IMR-90 (cell line): ENCODE results near the gene ROCK2. TPM values are rescaled to one million over a fixed set of nuclear protein-coding genes. Genes with fewer than 3 reads are reported as not detected.
A peak's percentile ranks its signal among the peaks of the same experiment; 100 is the strongest.

Experiments used
- ATAC-seq: fragments of 200-7000 bp; cut with Tn5 transposase; 2 replicates; pipeline ENCODE4 v1.9.1; 2020; ENCODE audit warnings: low read depth, mild to moderate bottlenecking, moderate library complexity
- BruUV-seq: library from RNA; stranded (reverse); fragments of 400-500 nt; replicated peaks from 2 replicates; lab custom pipeline; 2021; lab: Mats Ljungman, UMichigan
- CTCF ChIA-PET: fragments of 300-600 bp; formaldehyde crosslinking; extraction: SDS; loops from one replicate; lab custom pipeline; 2021; ENCODE audit warnings: antibody characterized with exemption; lab: Yijun Ruan, JAX
- POLR2A ChIA-PET: fragments of 300-600 bp; sonication (Branson Sonifier 250); formaldehyde crosslinking; loops from one replicate; lab custom pipeline; 2022; ENCODE audit warnings: antibody characterized with exemption; ENCODE audit not compliant: unreplicated experiment; lab: Charles Lee
- DNase-seq: peaks from one replicate; pipeline ENCODE4 v3.0.0; 2013
- H2AFZ ChIP-seq: replicated peaks from 2 replicates; pipeline ENCODE3; 2013; ENCODE audit warnings: low read length, mild to moderate bottlenecking; ENCODE audit not compliant: poor library complexity
- H2AK5ac ChIP-seq: 2 replicates; pipeline ENCODE4 v1.6.1; 2013; ENCODE audit warnings: low read depth, low read length, inconsistent platforms
- H2AK9ac ChIP-seq: replicated peaks from 2 replicates; pipeline ENCODE3; 2013; ENCODE audit warnings: mild to moderate bottlenecking, low read depth, low read length, moderate library complexity; ENCODE audit not compliant: poor library complexity
- H2BK120ac ChIP-seq: 2 replicates; pipeline ENCODE4 v1.6.1; 2013; ENCODE audit warnings: low read depth, low read length, inconsistent platforms
- H2BK15ac ChIP-seq: 3 replicates; pipeline ENCODE4 v1.6.1; 2013; ENCODE audit warnings: low read depth, low read length, inconsistent platforms
- H2BK20ac ChIP-seq: 2 replicates; pipeline ENCODE4 v1.6.1; 2013; ENCODE audit warnings: low read depth, mild to moderate bottlenecking, inconsistent platforms, low read length, moderate library complexity
- H2BK5ac ChIP-seq: 2 replicates; pipeline ENCODE4 v1.6.1; 2013; ENCODE audit warnings: mild to moderate bottlenecking, low read depth, low read length, inconsistent platforms; ENCODE audit not compliant: poor library complexity, severe bottlenecking
- H3K14ac ChIP-seq: replicated peaks from 2 replicates; pipeline ENCODE4 v1.6.1; 2013; ENCODE audit warnings: low read depth, low read length, inconsistent platforms
- H3K18ac ChIP-seq: 2 replicates; pipeline ENCODE4 v1.6.1; 2013; ENCODE audit warnings: low read depth, low read length, control low read depth
- H3K23ac ChIP-seq: 2 replicates; pipeline ENCODE4 v1.6.1; 2013; ENCODE audit warnings: low read depth, low read length, inconsistent platforms
- H3K27ac ChIP-seq: 2 replicates; pipeline ENCODE4 v1.5.1; 2013; ENCODE audit warnings: mild to moderate bottlenecking, control low read depth, low read length; ENCODE audit not compliant: insufficient read depth
- H3K27me3 ChIP-seq: 2 replicates; pipeline ENCODE4 v1.6.1; 2013; ENCODE audit warnings: low read length; ENCODE audit not compliant: control insufficient read depth, insufficient read depth
- H3K36me3 ChIP-seq: 2 replicates; pipeline ENCODE4 v1.6.1; 2013; ENCODE audit warnings: low read length, mixed read lengths; ENCODE audit not compliant: control insufficient read depth, insufficient read depth
- H3K4ac ChIP-seq: 2 replicates; pipeline ENCODE4 v1.6.1; 2013; ENCODE audit warnings: low read depth, low read length, inconsistent platforms
- H3K4me1 ChIP-seq: 2 replicates; pipeline ENCODE4 v1.6.1; 2013; ENCODE audit warnings: low read length, mixed read lengths; ENCODE audit not compliant: control insufficient read depth, insufficient read depth
- H3K4me2 ChIP-seq: 2 replicates; pipeline ENCODE4 v1.6.1; 2013; ENCODE audit warnings: low read depth, mild to moderate bottlenecking, control low read depth, low read length, moderate library complexity
- H3K4me3 ChIP-seq: 2 replicates; pipeline ENCODE4 v1.5.1; 2013; ENCODE audit warnings: low read depth, mild to moderate bottlenecking, control low read depth, low read length, moderate library complexity; ENCODE audit not compliant: insufficient read depth
- H3K56ac ChIP-seq: 2 replicates; pipeline ENCODE4 v1.6.1; 2013; ENCODE audit warnings: low read length, inconsistent platforms; ENCODE audit not compliant: insufficient read depth; ENCODE audit errors: extremely low read depth
- H3K79me1 ChIP-seq, 2 experiments: 2 replicates each; pipeline ENCODE4 v1.6.1; 2013; ENCODE audit warnings: low read length in 2 of 2, inconsistent platforms in 1 of 2, low read depth in 1 of 2
- H3K9ac ChIP-seq: 2 replicates; pipeline ENCODE4 v1.6.1; 2013; ENCODE audit warnings: low read depth, low read length, control low read depth
- H3K9me1 ChIP-seq: 2 replicates; pipeline ENCODE4 v1.6.1; 2013; ENCODE audit warnings: low read length, inconsistent platforms; ENCODE audit not compliant: insufficient read depth
- H3K9me3 ChIP-seq: 2 replicates; pipeline ENCODE4 v1.6.1; 2013; ENCODE audit warnings: low read length; ENCODE audit not compliant: control insufficient read depth, insufficient read depth
- H4K20me1 ChIP-seq: 2 replicates; pipeline ENCODE4 v1.6.1; 2013; ENCODE audit warnings: low read length, inconsistent platforms; ENCODE audit not compliant: insufficient read depth
- H4K5ac ChIP-seq: 2 replicates; pipeline ENCODE4 v1.6.1; 2013; ENCODE audit warnings: mild to moderate bottlenecking, low read depth, low read length, control low read depth
- H4K8ac ChIP-seq, 2 experiments: 2 replicates each; pipeline ENCODE4 v1.6.1; 2013; ENCODE audit warnings: low read depth in 2 of 2, low read length in 2 of 2, control low read depth in 1 of 2, inconsistent platforms in 1 of 2
- H4K91ac ChIP-seq: 2 replicates; pipeline ENCODE4 v1.6.1; 2013; ENCODE audit warnings: low read depth, low read length, inconsistent platforms; ENCODE audit not compliant: insufficient read depth
- MAFK ChIP-seq: IDR thresholded peaks from 2 replicates; pipeline ENCODE4 v1.6.1; 2012; ENCODE audit warnings: low read depth, low read length, improper control_type of control experiment
- MAZ ChIP-seq: IDR thresholded peaks from 2 replicates; pipeline ENCODE4 v1.6.1; 2012; ENCODE audit warnings: low read depth, mild to moderate bottlenecking, low read length, improper control_type of control experiment, moderate library complexity, borderline replicate concordance
- RFX5 ChIP-seq: IDR thresholded peaks from 2 replicates; pipeline ENCODE4 v1.8.0; 2012; ENCODE audit warnings: low read depth, mild to moderate bottlenecking, low read length, moderate library complexity
- SMC3 ChIP-seq: fragments of 150-350 bp; IDR thresholded peaks from 2 replicates; pipeline ENCODE4 v1.6.1; 2016; ENCODE audit warnings: low read depth, mild to moderate bottlenecking, antibody characterized with exemption, low read length, moderate library complexity
- USF2 ChIP-seq: fragments of 150-350 bp; IDR thresholded peaks from 2 replicates; pipeline ENCODE4 v1.6.1; 2017; ENCODE audit warnings: mild to moderate bottlenecking, antibody characterized with exemption, low read length, low read depth
- WGBS, 2 experiments: methylation state at CpG; one replicate each; pipeline versions ENCODE4 v1.1.5 to v1.1.7; 2013; ENCODE audit warnings: missing lambda C conversion rate in 2 of 2; ENCODE audit not compliant: insufficient read length in 1 of 2; ENCODE audit errors: extremely low coverage in 2 of 2; 5-methylcytosine and 5-hydroxymethylcytosine counted together
- dilution Hi-C: fragments of 300-500 bp; cut with HindIII; formaldehyde crosslinking; loops from one replicate; pipeline ENCODE4 v1.14.3; 2018; ENCODE audit warnings: low sequenced_read_pairs; ENCODE audit not compliant: unreplicated experiment
- in situ Hi-C: fragments of 300-500 bp; cut with MboI; formaldehyde crosslinking; loops from 3 replicates; pipeline ENCODE4 v1.14.3; 2019; ENCODE audit warnings: low sequenced_read_pairs, inconsistent platforms, mixed read lengths
- intact Hi-C: fragments of 100-400 bp; cut with micrococcal nuclease; formaldehyde crosslinking; loops from 2 replicates; pipeline ENCODE4 v1.10.0; 2022
- polyA plus RNA-seq, 3 experiments: library from polyadenylated mRNA; depleted of rRNA; stranded (reverse); fragments of >200 nt; gene quantifications; 2 replicates each; pipeline ENCODE4 v1.2.3, GENCODE V29; 2012; ENCODE audit warnings: low replicate concordance in 1 of 3
- total RNA-seq: library from RNA; depleted of rRNA; stranded (reverse); fragments of >200 nt; gene quantifications from 2 replicates; pipeline ENCODE4 v1.2.3, GENCODE V29; 2012
- TF ChIP-seq, protein P1 (sequence below): conservative IDR thresholded peaks from 2 replicates; pipeline ENCODE4 v1.5.1; 2012; ENCODE audit warnings: mild to moderate bottlenecking, low read depth, low read length, improper control_type of control experiment

ROCK2 gene
- total and polyA plus RNA-seq, 2 of the 4 experiments (the other 2 are of a cell fraction): 9.0 to 28.3 TPM

- dilution Hi-C loops (no loop called here), in situ Hi-C loops (loop anchor here (5.0 to 25.0 kb wide), 2 partner anchors 308 to 628 kb away; no protein-coding TSS in a partner anchor), intact Hi-C loops (loop anchor here (2.0 to 10.0 kb wide), 3 partner anchors 171 to 643 kb away; no protein-coding TSS in a partner anchor)
- Histone ChIP-seq H3K4me2 (peak overlapping the region; percentile 88; the same call in 1 of the 2 replicates), H3K14ac (no peak overlapping the region), H3K18ac (no peak overlapping the region), H4K8ac (0 out of 4 replicates have a peak overlapping the region, but pooled peaks of 1 of the 2 experiments have one; percentile 14), H4K20me1 (no peaks in the 10 kb centered on the region), H2AFZ (peak overlapping the region; percentile 93), H2AK5ac (no peak overlapping the region), H3K9me3 (no peaks in the 10 kb centered on the region), H2BK5ac (no peak overlapping the region), H4K91ac (no peak overlapping the region), H2AK9ac (no peak overlapping the region), H3K23ac (no peak overlapping the region), H3K27ac (no peak overlapping the region), H3K4ac (no peak overlapping the region), H2BK120ac (no peak overlapping the region), H4K5ac (no peak overlapping the region), H3K36me3 (no peaks in the 10 kb centered on the region), H3K4me3 (no peak overlapping the region), H3K4me1 (peaks cover 8% of the 10 kb centered on the region; the same call in 1 of the 2 replicates), H3K56ac (no peak overlapping the region), H3K9me1 (no peaks in the 10 kb centered on the region), H3K9ac (no peak overlapping the region), H2BK15ac (no peak overlapping the region), H3K27me3 (no peaks in the 10 kb centered on the region; the same call in 1 of the 2 replicates), H2BK20ac (no peak overlapping the region), H3K79me1 (no peaks in the 10 kb centered on the region)
- no TSS peak for BruUV-seq
- TF ChIP-seq SMC3: no peak
- TF ChIP-seq, protein P1, sequence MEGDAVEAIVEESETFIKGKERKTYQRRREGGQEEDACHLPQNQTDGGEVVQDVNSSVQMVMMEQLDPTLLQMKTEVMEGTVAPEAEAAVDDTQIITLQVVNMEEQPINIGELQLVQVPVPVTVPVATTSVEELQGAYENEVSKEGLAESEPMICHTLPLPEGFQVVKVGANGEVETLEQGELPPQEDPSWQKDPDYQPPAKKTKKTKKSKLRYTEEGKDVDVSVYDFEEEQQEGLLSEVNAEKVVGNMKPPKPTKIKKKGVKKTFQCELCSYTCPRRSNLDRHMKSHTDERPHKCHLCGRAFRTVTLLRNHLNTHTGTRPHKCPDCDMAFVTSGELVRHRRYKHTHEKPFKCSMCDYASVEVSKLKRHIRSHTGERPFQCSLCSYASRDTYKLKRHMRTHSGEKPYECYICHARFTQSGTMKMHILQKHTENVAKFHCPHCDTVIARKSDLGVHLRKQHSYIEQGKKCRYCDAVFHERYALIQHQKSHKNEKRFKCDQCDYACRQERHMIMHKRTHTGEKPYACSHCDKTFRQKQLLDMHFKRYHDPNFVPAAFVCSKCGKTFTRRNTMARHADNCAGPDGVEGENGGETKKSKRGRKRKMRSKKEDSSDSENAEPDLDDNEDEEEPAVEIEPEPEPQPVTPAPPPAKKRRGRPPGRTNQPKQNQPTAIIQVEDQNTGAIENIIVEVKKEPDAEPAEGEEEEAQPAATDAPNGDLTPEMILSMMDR: no peak
- TF ChIP-seq MAFK: no peak
- no peak for TF ChIP-seq USF2
- TF ChIP-seq RFX5: no peak
- no peak for TF ChIP-seq MAZ
- POLR2A ChIA-PET: no interaction called here
- CTCF ChIA-PET: interaction anchor here (2.0 to 2.7 kb wide), 5 partner anchors 10 to 450 kb away, joined by 8 to 14 read pairs (median 13); no protein-coding TSS in a partner anchor
- peak; percentile 2; the same call in 1 of the 2 replicates for ATAC-seq
- no peak for DNase-seq
- 44% methylated on average over 3 of the region's 8 CpGs; no CpG with 5 or more reads in 1 of the 2 experiments for WGBS, 2 experiments
Measured at GRCh38 chr2:11133936-11134320, 210.5 kb downstream of the ROCK2 start.
